ENCODE data around the gene C1GALT1. TPM values are rescaled to one million over a fixed set of nuclear protein-coding genes. Genes with fewer than 3 reads are reported as not detected.

C1GALT1 gene
- total RNA-seq, 1 donor: 137 TPM

DNA sequence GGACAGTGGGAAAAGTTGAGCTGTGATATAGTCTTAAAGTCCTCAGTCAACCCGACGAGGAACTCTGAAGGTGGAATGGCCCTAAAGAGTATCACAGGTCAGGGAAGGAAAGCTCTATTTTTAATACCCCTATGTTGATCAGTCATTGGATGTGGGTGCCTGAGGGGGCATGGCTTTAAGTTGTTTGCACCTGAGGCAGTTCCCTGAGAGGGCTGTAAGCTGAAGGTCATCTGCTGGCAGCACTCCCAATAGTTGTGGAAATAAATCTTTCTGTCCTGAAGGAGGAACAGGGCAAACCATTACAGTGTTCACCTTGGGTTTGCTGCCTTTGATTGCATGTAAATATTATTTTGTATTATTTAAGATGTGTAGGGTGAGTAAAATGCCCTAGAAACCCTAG is 17.8 kb upstream of the C1GALT1 start:
- Histone ChIP-seq H3K79me2 (ENCODE audit: insufficient read depth, low read length) (peaks cover 49% of the 10 kb centered on the region), H3K27me3 (ENCODE audit: insufficient read depth, low read length) (no peaks in the 10 kb centered on the region)
- TF ChIP-seq, protein P1, sequence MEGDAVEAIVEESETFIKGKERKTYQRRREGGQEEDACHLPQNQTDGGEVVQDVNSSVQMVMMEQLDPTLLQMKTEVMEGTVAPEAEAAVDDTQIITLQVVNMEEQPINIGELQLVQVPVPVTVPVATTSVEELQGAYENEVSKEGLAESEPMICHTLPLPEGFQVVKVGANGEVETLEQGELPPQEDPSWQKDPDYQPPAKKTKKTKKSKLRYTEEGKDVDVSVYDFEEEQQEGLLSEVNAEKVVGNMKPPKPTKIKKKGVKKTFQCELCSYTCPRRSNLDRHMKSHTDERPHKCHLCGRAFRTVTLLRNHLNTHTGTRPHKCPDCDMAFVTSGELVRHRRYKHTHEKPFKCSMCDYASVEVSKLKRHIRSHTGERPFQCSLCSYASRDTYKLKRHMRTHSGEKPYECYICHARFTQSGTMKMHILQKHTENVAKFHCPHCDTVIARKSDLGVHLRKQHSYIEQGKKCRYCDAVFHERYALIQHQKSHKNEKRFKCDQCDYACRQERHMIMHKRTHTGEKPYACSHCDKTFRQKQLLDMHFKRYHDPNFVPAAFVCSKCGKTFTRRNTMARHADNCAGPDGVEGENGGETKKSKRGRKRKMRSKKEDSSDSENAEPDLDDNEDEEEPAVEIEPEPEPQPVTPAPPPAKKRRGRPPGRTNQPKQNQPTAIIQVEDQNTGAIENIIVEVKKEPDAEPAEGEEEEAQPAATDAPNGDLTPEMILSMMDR (IDR thresholded peaks at IDR 0.05; ENCODE audit: extremely low read depth, low read depth, low read length): no peak

DNA sequence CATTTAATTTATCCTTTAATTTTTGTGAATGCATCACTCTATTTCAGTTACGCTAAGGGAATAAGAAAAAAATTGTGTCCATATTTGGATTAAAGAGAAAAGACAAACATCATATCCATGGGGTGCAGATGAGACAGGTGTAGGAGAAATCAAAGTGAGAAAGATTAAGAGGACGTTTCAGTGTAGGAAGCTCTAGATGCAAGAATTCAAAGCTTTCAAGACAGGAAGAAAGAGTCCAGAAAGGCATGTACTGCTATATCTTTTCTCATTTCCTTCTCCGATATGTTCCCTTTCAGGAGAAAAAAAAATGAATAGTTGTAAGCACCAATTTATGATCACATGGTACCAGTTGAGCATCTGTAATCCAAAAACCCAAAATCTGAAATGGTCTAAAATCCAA is 17.0 kb upstream of the C1GALT1 start:
- H3K9me3 ChIP-seq (ENCODE audit: low read depth, low read length): no peaks in the 10 kb centered on the region
- no peaks in the 10 kb centered on the region for H3K4me1 ChIP-seq (ENCODE audit: insufficient read depth, low read length)
- no peaks in the 10 kb centered on the region for H3K27me3 ChIP-seq (ENCODE audit: insufficient read depth, low read length)
- no peaks in the 10 kb centered on the region for H4K20me1 ChIP-seq (ENCODE audit: insufficient read depth, low read length)
- peaks cover 42% of the 10 kb centered on the region for H3K79me2 ChIP-seq (ENCODE audit: insufficient read depth, low read length)
- no peak overlapping the region for H3K4me2 ChIP-seq (ENCODE audit: insufficient read depth, low read length)
- TF ChIP-seq, protein P1 (IDR thresholded peaks at IDR 0.05; ENCODE audit: extremely low read depth, low read depth, low read length): no peak
- no peak overlapping the region for H3K4me3 ChIP-seq (ENCODE audit: insufficient read depth, low read length)
- no peaks in the 10 kb centered on the region for H3K36me3 ChIP-seq (ENCODE audit: insufficient read depth, low read length)
- no peak for DNase-seq (ENCODE audit: insufficient read length, low spot score, missing footprints)
- no peak overlapping the region for H3K27ac ChIP-seq (ENCODE audit: low read depth, low read length)
- H2AFZ ChIP-seq (ENCODE audit: low read length): no peak overlapping the region

More for the DNA sequence above, 17.8 kb upstream of the C1GALT1 start:
- Histone ChIP-seq H2AFZ (ENCODE audit: low read length) (no peak overlapping the region), H3K36me3 (ENCODE audit: insufficient read depth, low read length) (no peaks in the 10 kb centered on the region), H3K27ac (ENCODE audit: low read depth, low read length) (no peak overlapping the region), H3K4me3 (ENCODE audit: insufficient read depth, low read length) (no peak overlapping the region), H4K20me1 (ENCODE audit: insufficient read depth, low read length) (no peaks in the 10 kb centered on the region), H3K9me3 (ENCODE audit: low read depth, low read length) (no peaks in the 10 kb centered on the region), H3K4me2 (ENCODE audit: insufficient read depth, low read length) (no peak overlapping the region), H3K4me1 (ENCODE audit: insufficient read depth, low read length) (no peaks in the 10 kb centered on the region)
- no peak for DNase-seq (ENCODE audit: insufficient read length, low spot score, missing footprints)

DNA sequence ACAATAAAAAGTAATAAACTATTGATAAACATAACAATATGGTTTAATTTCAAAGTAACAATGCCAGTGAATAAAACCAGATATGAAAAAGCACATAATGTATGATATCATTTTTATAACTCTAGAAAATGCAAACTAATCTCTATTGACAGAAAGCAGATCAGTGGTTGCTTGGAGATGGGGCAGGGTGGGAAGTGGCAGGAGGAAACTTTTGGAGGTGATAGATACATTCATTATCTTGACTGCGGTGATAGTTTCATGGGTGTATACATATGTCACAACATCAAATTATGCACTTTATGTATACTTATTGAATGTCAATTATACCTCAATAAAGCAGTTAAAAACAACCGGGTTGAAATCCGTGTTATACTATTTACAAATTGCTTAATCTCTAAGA is 16.0 kb upstream of the C1GALT1 start:
- Histone ChIP-seq H3K27me3 (ENCODE audit: insufficient read depth, low read length) (no peaks in the 10 kb centered on the region), H3K27ac (ENCODE audit: low read depth, low read length) (no peak overlapping the region), H4K20me1 (ENCODE audit: insufficient read depth, low read length) (no peaks in the 10 kb centered on the region), H3K4me1 (ENCODE audit: insufficient read depth, low read length) (no peaks in the 10 kb centered on the region), H3K4me2 (ENCODE audit: insufficient read depth, low read length) (no peak overlapping the region), H3K79me2 (ENCODE audit: insufficient read depth, low read length) (peaks cover 35% of the 10 kb centered on the region), H3K36me3 (ENCODE audit: insufficient read depth, low read length) (no peaks in the 10 kb centered on the region), H2AFZ (ENCODE audit: low read length) (no peak overlapping the region), H3K9me3 (ENCODE audit: low read depth, low read length) (no peaks in the 10 kb centered on the region), H3K4me3 (ENCODE audit: insufficient read depth, low read length) (no peak overlapping the region)
- no peak for DNase-seq (ENCODE audit: insufficient read length, low spot score, missing footprints)
- TF ChIP-seq, protein P1 (IDR thresholded peaks at IDR 0.05; ENCODE audit: extremely low read depth, low read depth, low read length): no peak

DNA sequence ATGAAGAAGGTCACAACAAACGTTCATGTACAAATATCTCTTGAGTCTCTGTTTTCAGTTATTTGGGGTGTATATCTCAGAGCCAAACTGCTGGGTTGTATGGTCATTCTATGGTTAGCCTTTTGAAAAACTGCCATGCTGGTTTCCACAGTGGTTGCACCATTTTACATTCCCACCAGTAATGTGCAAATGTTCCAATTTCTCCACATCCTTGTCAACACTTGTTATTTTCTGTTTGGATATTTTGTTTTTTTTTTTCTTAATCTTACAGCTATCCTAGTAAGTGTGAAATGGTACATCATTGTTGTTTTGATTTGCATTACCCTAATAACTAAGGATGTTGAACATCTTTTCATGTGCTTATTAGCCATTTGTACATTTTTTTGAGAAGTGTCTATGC is 13.0 kb upstream of the C1GALT1 start:
- DNase-seq (ENCODE audit: insufficient read length, low spot score, missing footprints): no peak
- Histone ChIP-seq H3K79me2 (ENCODE audit: insufficient read depth, low read length) (peaks cover 50% of the 10 kb centered on the region), H3K4me3 (ENCODE audit: insufficient read depth, low read length) (no peak overlapping the region), H3K9me3 (ENCODE audit: low read depth, low read length) (peaks cover 4% of the 10 kb centered on the region), H4K20me1 (ENCODE audit: insufficient read depth, low read length) (no peaks in the 10 kb centered on the region), H3K4me2 (ENCODE audit: insufficient read depth, low read length) (no peak overlapping the region), H3K4me1 (ENCODE audit: insufficient read depth, low read length) (no peaks in the 10 kb centered on the region), H3K27me3 (ENCODE audit: insufficient read depth, low read length) (no peaks in the 10 kb centered on the region), H2AFZ (ENCODE audit: low read length) (no peak overlapping the region), H3K36me3 (ENCODE audit: insufficient read depth, low read length) (peaks cover 6% of the 10 kb centered on the region), H3K27ac (ENCODE audit: low read depth, low read length) (no peak overlapping the region)
- TF ChIP-seq, protein P1 (IDR thresholded peaks at IDR 0.05; ENCODE audit: extremely low read depth, low read depth, low read length): no peak
